Ovary (tissue), 3 donors: ENCODE measurements around the gene OPN1MW.
"Not testable (repeated sequence)": the region's sequence is repeated elsewhere in the genome, so short reads cannot be mapped to it uniquely, and the experiment has no call there.

Experiments used
- EP300 ChIP-seq: sonication (generic); formaldehyde crosslinking; IDR thresholded peaks from one replicate; pipeline ENCODE4 v1.6.1; 2017; ENCODE audit warnings: antibody characterized with exemption
- TF ChIP-seq, protein P1 (sequence below), 3 donors: fragments of 450-650 bp in 2 of 3; fragments of 200-600 bp in 1 of 3; IDR thresholded peaks; one replicate each; pipeline versions ENCODE4 v1.5.1 to v1.8.0; 2016 to 2022; ENCODE audit warnings: antibody characterized with exemption in 3 of 3, mild to moderate bottlenecking in 1 of 3
- donor health status: DM: no; HTN: no; CAD: no.

DNA sequence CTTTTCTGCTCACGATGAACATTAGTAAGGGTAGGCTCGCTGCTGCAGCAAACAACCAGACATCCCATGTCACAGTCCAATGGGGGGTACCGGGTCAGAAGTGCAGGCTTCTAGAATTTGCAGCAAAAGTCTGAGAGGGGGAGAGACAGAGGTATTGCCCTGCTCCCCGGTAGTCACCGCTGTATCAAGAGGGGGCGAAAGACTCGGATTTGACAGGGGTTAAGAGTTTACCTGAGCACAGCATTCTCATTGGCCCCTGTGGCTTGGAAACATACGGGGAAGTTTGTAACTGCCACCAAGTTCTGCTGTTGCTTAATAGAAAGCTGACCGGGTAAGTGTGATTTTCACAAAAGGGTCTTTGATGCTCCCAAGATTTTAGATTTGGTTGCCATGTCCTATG lies 28.7 kb downstream of the OPN1MW start:
- TF ChIP-seq, protein P1, sequence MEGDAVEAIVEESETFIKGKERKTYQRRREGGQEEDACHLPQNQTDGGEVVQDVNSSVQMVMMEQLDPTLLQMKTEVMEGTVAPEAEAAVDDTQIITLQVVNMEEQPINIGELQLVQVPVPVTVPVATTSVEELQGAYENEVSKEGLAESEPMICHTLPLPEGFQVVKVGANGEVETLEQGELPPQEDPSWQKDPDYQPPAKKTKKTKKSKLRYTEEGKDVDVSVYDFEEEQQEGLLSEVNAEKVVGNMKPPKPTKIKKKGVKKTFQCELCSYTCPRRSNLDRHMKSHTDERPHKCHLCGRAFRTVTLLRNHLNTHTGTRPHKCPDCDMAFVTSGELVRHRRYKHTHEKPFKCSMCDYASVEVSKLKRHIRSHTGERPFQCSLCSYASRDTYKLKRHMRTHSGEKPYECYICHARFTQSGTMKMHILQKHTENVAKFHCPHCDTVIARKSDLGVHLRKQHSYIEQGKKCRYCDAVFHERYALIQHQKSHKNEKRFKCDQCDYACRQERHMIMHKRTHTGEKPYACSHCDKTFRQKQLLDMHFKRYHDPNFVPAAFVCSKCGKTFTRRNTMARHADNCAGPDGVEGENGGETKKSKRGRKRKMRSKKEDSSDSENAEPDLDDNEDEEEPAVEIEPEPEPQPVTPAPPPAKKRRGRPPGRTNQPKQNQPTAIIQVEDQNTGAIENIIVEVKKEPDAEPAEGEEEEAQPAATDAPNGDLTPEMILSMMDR (IDR thresholded peaks at IDR 0.05), result not testable (repeated sequence)
- not testable (repeated sequence) for TF ChIP-seq EP300
